ENCODE data around the gene TMEM126A.

The TMEM126A gene

DNA sequence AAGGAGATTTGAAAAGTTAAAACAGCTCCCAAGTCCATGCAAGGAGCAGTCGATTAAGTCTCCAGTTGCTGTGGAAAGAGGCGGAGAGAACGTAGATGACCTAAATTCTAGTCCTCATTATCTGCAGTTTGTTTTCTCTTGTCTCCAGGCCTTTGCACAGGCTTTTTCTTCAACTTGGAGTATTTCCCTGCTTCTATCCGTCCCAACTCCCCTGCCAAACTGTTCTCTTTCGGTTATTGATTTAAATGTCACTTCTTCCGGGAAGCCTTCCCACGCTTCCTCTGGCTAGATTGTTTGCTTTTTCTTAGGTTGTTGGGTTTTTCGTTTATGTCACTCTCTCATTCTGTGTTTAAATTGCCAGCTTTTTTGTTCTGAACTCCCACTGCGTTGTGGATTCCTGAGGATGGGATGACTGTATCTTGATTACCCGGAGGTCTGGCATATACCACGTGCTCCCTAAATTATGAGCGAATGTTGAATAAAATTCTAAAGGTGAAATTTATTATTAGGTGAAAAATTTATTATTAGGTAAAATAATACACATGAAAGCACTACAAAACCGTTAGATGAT lies 18.9 kb upstream of the TMEM126A start:
- 0 out of 2 replicates have a peak, but pooled peaks have one; percentile 21 for TF ChIP-seq PRDM10 (tag by site-specific recombination; IDR thresholded peaks at IDR 0.05)
- TF ChIP-seq ZNF157 (tag by site-specific recombination; IDR thresholded peaks at IDR 0.05): no peak
- TF ChIP-seq YY1 (tag by site-specific recombination; IDR thresholded peaks at IDR 0.05): 0 out of 2 replicates have a peak, but pooled peaks have one; percentile 9
- peak; percentile 83 for TF ChIP-seq ZBTB17 (tag by site-specific recombination; IDR thresholded peaks at IDR 0.05)
- no peak for TF ChIP-seq IKZF3 (tag by site-specific recombination; IDR thresholded peaks at IDR 0.05)
- TF ChIP-seq ZNF248 (tag by site-specific recombination; IDR thresholded peaks at IDR 0.05): no peak
- 0 out of 2 replicates have a peak, but pooled peaks have one; percentile 36 for TF ChIP-seq ZNF600 (tag by site-specific recombination; IDR thresholded peaks at IDR 0.05)
- TF ChIP-seq ZNF335 (tag by site-specific recombination; conservative IDR thresholded peaks at IDR 0.05): peak; percentile 49; the same call in 1 of the 2 replicates
- 0 out of 2 replicates have a peak, but pooled peaks have one; percentile 56 for TF ChIP-seq REPIN1 (tag by site-specific recombination; IDR thresholded peaks at IDR 0.05; ENCODE audit: low read depth)
- TF ChIP-seq ZEB2 (tag by site-specific recombination; IDR thresholded peaks at IDR 0.05): 0 out of 2 replicates have a peak, but pooled peaks have one; percentile 3
- Histone ChIP-seq H3K36me3 (ENCODE audit: control insufficient read depth in 2 of 2, insufficient read depth in 1 of 2, low read length in 2 of 2) (peaks cover 3 to 16% of the 10 kb centered on the region in 2 experiments; a peak in 2 of 3 replicates), H3K9me3 (ENCODE audit: control insufficient read depth, insufficient read depth, low read depth, low read length) (no peaks in the 10 kb centered on the region), H3K27ac (ENCODE audit: extremely low read depth, low read depth, low read length) (no peak overlapping the region), H3K4me1 (ENCODE audit: control insufficient read depth, insufficient read depth, low read length) (no peaks in the 10 kb centered on the region; the same call in 1 of the 2 replicates), H3K4me3 (ENCODE audit: low read depth, low read length) (peak overlapping the region; percentile 79)
- ChIA-PET CTCF (no interaction called here), POLR2A (interaction anchor here (0.6 to 2.6 kb wide), 13 partner anchors 12 to 440 kb away, joined by 3 to 48 read pairs (median 4); partner anchors contain the start of genes CCDC83, CCDC89, CREBZF and PICALM)

DNA sequence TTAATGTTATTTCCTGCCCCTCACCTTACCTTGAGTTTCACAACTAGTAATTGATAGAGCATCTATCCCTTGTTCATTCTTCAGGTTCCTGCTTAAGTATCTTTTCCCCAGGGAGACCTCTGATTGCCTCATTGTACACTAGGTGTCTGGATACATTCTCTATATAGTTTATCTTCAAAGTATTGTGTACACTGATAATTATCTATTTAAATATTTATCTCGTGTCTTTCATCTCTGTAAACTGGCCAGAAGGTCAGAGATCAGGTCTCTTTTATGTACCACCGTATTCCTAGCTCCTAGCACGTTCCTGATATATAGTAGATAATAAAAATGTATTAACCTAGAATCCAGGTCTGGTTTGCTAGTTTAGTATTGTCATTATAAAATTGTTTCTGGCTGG lies 13.0 kb upstream of the TMEM126A start:
- Histone ChIP-seq H3K36me3 (ENCODE audit: control insufficient read depth in 2 of 2, insufficient read depth in 1 of 2, low read length in 2 of 2) (peaks cover 9 to 52% of the 10 kb centered on the region in 2 experiments; a peak in 2 of 3 replicates), H3K4me1 (ENCODE audit: control insufficient read depth, insufficient read depth, low read length) (no peaks in the 10 kb centered on the region), H3K4me3 (ENCODE audit: low read depth, low read length) (no peak overlapping the region), H3K9me3 (ENCODE audit: control insufficient read depth, insufficient read depth, low read depth, low read length) (no peaks in the 10 kb centered on the region), H3K27ac (ENCODE audit: extremely low read depth, low read depth, low read length) (no peak overlapping the region)
- ChIA-PET POLR2A (interaction anchor here (1.4 to 3.7 kb wide), 2 partner anchors 13 to 17 kb away, joined by 3 to 24 read pairs; partner anchors contain the start of gene TMEM126A), CTCF (no interaction called here)
- TF ChIP-seq ZSCAN23 (tag by site-specific recombination; IDR thresholded peaks at IDR 0.05) (no peak), RBAK (tag by site-specific recombination; IDR thresholded peaks at IDR 0.05) (no peak), ZNF157 (tag by site-specific recombination; IDR thresholded peaks at IDR 0.05) (no peak), AEBP2 (tag by site-specific recombination; IDR thresholded peaks at IDR 0.05; ENCODE audit: borderline replicate concordance) (no peak), ZNF518A (tag by site-specific recombination; conservative IDR thresholded peaks at IDR 0.05; ENCODE audit: low read depth) (no peak), ZNF19 (tag by site-specific recombination; IDR thresholded peaks at IDR 0.05; ENCODE audit: low read depth) (no peak), ZNF677 (tag by site-specific recombination; IDR thresholded peaks at IDR 0.05) (no peak), ZNF549 (tag by site-specific recombination; IDR thresholded peaks at IDR 0.05) (no peak), ZNF202 (tag by site-specific recombination; IDR thresholded peaks at IDR 0.05; ENCODE audit: borderline replicate concordance) (no peak), ZNF626 (tag by site-specific recombination; IDR thresholded peaks at IDR 0.05) (no peak)
